Stimulated activated CD4-positive, alpha-beta T cell treated with anti-CD3 and anti-CD28 coated beads, Interleukin-1b, Interleukin-23, amount 100 ng/mL, for 48 hours (primary cell): ENCODE data around the gene SCAANT1.
A peak's percentile ranks its signal among the peaks of the same experiment; 100 is the strongest.

Experiments used
- DNase-seq: peaks from one replicate; pipeline ENCODE4 v3.0.0-alpha.2; 2020

The SCAANT1 gene

DNA sequence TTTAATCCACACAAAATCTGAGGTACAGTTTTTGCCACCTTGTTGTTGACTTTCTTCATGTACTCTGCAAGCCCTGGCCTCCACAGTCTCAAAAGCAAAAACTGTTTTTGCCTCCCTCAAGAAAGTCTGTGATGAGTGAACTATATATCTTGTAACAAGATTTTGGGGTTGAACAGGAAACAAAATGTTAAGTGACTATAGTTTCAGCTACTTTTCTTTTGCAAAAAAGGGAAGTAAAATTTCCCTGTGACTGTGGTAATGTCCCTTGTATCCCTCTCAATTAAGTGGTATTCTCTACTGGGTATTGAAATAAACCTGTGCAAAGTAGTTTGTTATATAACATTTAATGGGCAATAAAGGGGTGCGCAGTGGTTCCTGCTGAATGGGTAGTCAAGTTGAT is 21.3 kb upstream of the SCAANT1 start:
- DNase-seq, result no peak

DNA sequence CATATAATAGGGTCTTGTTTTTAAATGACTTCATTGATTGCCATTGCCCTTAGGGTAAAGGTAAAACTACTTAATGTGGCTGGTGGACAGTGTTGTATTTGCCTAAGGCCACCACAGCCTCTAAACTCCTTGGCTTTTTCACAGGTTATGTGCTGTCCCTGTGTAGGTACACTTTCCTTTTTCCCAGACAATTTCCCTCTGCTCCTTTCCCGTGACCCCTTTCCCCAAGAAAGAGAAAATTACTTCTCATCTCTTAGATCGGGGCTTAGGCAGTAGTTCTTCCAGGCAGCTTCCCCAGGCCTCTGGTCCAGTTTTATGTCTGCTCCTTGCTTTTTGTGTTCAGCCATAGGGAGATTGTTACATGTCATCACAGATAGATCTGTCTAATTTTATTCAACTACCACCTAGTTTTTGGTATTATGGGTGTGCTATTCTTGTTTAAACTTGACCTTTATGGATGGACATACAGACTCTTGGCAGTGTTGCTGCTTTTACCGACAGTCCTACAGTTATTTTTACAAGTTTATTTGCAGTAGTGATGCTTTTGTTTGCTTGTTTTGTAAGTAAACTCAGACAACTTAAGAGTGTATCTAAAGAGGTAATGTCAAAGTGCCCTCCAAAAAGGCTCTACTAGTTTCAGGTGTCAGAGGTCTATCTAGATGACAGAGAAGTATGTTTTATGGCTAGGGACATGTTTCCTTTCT is 20.5 kb upstream of the SCAANT1 start:
- no peak for DNase-seq

- no peak for DNase-seq
Observed at GRCh38 chr3:63931290-63931689, 19.1 kb upstream of the SCAANT1 start.

GRCh38 chr3:63927422-63928280 is 15.5 kb upstream of the SCAANT1 start:
- no peak for DNase-seq

DNA sequence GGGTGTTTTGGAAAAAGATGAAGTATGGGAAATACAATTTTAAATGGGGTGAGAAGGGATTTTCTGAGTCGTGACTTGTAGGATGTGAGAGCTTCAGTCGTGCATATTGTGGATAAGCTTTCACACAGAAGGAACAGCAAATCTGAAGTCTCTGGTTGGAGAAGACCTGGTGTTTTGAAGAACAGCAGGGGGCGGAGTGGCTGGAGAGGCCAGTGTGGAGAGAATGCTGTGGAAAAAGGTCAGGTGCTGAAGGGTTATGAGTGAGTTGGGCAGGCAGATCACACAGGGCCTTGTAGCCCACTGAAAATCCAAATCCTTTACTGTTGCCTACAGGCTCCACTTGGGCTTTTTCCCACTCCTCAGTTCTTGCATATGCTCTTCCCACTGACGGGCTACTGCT is 14.1 kb upstream of the SCAANT1 start:
- DNase-seq, result no peak

- DNase-seq, result no peak
Observed at GRCh38 chr3:63922491-63923199, 10.5 kb upstream of the SCAANT1 start.

DNA sequence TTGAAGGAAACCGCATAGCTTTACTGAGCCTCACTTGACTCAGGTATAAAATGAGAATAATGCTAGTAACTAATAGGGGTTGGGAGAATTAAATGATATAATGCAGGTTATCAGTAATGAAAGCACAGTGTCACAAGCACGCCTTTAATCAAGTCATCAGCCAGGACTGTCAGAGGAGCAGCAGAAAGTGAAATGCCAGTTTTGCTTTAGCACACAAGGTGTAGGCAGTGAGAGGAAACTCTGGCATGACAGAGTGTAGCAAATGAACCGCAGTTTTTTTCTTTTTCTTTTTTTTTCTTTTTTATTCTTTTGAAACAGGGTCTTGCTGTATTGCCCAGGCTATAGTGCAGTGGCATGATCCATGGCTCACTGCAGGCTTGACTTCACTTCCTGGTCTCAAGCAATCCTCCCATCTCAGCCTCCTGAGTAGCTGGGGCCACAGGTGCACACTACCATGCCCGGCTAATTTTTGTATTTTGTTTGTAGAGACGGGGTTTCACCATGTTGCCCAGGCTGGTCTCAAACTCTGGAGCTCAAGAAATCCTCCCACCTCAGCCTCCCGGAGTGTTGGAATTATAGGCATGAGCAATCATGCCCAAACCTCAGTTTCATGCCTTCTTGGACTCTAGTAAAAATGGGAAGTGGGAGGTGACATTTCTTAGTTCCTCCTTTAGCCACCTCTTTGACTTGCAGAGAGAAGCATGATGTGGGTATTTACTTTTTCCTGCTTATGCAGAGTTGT is 9.7 kb upstream of the SCAANT1 start:
- no peak for DNase-seq

DNA sequence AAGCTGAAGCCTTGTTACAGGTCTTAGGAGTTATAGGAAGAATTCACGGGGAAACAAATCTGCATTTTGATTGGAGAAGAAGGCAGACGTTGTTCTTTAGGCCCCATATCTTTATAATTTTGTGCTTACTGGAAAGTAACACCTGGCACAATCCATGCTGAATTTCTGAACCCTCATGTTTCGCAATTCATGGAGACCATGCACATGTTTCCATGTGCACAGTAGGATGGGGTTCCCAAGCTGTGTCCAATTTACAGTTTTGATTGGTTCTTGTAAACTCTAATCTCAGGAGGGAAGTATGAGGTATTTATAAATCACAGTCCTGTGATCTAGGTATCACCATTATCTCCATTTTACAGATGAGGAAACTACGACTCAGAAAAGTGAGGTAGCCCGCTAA is 7.8 kb upstream of the SCAANT1 start:
- no peak for DNase-seq

- DNase-seq, result no peak
Observed at GRCh38 chr3:63918321-63918720, 6.1 kb upstream of the SCAANT1 start.

- no peak for DNase-seq
Observed at GRCh38 chr3:63914312-63914711, 2.1 kb upstream of the SCAANT1 start.

GRCh38 chr3:63912768-63913588 is 795 bp upstream of the SCAANT1 start:
- peak; percentile 54 for DNase-seq

DNA sequence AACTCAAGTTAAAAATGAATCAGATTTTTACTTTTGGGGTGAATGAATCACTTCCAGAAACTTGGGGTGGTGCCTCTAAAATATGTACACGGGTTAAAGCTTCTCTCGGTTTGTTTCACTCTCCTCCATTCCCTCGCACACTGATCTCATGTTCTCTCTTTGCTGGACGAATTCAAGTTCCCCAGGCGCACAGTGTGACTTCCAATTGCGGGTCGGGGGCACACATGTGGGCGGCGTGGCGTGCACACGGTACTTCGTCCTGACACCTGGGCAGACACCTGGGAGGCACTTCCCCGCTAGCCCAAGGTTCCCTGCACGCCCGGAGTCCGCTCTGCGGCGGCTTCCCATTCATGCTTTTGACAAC is 692 bp downstream of the SCAANT1 start:
- DNase-seq, result no peak

- no peak for DNase-seq
Observed at GRCh38 chr3:63910891-63911290, 1.3 kb downstream of the SCAANT1 start.

DNA sequence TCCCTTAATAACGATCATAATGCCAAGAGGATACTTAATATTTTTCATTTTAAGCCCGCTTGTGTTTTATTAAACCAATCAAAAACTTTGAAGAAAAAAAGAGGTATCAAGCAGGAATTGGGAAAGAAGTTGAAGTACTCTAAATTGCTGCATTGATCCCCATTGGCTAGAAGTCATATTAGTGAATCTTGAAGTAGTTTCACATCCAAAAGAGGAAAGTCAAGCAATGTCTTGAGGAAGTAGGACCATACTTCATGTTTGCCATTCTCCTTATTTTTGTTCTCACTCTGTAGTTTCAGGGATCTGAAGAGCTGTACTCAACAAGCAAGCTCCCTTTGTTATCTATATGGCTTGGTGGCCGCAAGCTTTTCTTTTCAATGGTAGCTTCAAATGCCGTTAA is 2.2 kb downstream of the SCAANT1 start:
- no peak for DNase-seq

DNA sequence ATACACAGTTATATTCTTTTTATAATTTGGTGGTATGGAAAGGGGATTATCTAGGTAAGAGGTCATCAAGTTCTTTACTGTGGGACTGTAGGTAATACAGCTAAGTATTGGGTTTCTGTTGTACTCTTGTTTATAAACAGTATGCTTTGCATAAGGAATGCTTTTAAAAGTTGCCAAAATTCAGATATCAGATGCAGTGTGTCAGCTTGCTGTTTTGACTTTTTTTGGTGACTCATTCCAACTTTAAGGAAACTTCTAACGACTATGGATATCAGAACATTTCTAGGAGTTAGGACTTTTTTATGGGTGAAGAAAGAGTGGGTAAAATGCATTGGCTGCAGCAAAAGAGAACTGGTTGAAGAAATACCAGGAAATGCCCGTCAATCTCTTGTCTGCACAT is 2.8 kb downstream of the SCAANT1 start:
- no peak for DNase-seq

GRCh38 chr3:63908776-63909175 is 3.4 kb downstream of the SCAANT1 start:
- no peak for DNase-seq

- DNase-seq, result no peak
Observed at GRCh38 chr3:63908081-63908736, 4.0 kb downstream of the SCAANT1 start.

DNA sequence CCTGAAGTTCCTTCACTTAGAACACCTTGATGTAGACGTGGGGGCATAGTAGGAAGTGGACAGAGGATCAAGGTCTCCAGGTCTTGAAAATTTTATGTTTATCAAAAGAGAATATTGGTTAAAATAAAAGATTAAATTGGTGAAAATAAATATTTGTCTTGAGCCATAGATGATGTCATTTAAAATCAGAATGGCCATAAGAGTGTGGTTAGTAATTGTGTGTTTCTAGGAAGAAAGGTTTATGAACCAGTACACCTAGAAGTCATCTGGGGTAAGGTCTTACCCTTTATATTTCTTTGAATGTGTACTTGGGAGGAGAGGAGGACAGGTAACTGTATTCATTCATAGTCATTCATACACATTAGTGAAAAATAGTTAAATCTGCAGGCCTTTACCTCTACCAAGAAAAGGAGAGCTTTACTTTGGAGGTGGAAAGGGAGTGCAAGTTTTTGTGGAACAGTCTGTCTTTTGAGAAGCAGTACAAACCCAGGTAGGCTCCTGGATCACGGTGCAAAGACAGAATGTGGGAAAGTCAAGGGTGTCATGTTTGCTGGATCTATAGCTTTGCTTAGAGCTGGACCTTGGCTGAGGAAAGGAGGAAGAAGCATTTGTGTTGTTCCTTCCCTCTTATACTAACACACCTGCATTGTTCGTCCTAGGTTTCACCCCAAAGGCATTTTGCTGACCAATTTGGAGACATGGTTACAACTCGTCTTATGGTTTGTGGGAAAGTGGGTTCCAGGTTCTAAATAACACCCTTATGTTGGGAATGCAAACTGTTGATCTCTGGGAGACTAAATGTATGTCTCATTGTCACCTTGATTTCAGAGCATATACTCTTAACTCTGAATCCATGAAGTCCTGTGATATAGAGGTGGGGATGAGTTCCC is 6.2 kb downstream of the SCAANT1 start:
- DNase-seq, result no peak

DNA sequence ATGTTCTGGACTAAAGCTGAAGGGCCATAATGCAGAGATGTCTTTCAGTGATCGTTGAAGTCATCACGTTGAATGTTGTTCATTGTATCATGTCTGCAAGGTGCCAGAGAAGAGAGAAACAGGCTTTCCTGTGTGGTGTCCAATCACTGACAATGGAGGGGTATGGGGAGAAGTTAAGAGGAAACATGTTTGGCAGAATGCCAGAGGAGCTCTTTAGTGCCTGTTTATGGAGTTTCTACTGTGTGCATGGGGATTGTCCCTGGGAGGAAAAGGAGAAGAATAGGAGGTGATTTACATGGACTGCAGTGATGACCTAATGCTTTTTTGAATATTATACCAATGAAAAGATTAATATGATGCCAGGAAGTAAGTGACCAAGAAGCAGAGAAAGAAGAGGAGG is 11.7 kb downstream of the SCAANT1 start:
- no peak for DNase-seq

GRCh38 chr3:63900010-63900409 is 12.2 kb downstream of the SCAANT1 start:
- no peak for DNase-seq
